HepG2 (cell line): ENCODE measurements around the gene ROBO2. TPM values are rescaled to one million over a fixed set of nuclear protein-coding genes. Genes with fewer than 3 reads are reported as not detected.

Source experiments
- ATAC-seq: fragments of 200-7000 bp; cut with Tn5 transposase; 3 replicates; pipeline ENCODE4 v1.9.1; 2020; ENCODE audit warnings: mild to moderate bottlenecking, moderate library complexity
- BruUV-seq: library from RNA; stranded (reverse); fragments of 400-500 nt; replicated peaks from 2 replicates; lab custom pipeline; 2021; lab: Mats Ljungman, UMichigan
- CTCF ChIA-PET: fragments of 300-600 bp; formaldehyde crosslinking; extraction: SDS; loops from one replicate; lab custom pipeline; 2021; ENCODE audit warnings: low total read pairs, inconsistent platforms, low intra/inter-chr PET ratio; lab: Yijun Ruan, JAX
- POLR2A ChIA-PET: fragments of 350-600 bp; sonication (Branson Sonifier 250); formaldehyde crosslinking; loops from one replicate; lab custom pipeline; 2020; ENCODE audit warnings: antibody characterized with exemption, inconsistent platforms; lab: Yijun Ruan, JAX
- DNase-seq: peaks from one replicate; pipeline ENCODE4 v3.0.0-alpha.2; 2015; ENCODE audit warnings: low spot score
- FAIRE-seq: peaks from 3 replicates; lab custom pipeline; 2011; peaks lifted over from hg19 to GRCh38; lab: Jason Lieb, UNC
- H2AFZ ChIP-seq: one replicate; pipeline ENCODE4 v1.6.1; 2011; ENCODE audit warnings: low read length, inconsistent platforms
- H3K27ac ChIP-seq: fragments of 300-600 bp; 3 replicates; pipeline ENCODE4 v1.8.0; 2011; ENCODE audit warnings: mixed run types, mild to moderate bottlenecking, mixed read lengths, low read length, inconsistent platforms; ENCODE audit not compliant: insufficient read depth; ENCODE audit errors: extremely low read length
- H3K27me3 ChIP-seq, 2 experiments: fragments of 200-600 bp in 1 of 2; 2 replicates in 1 of 2; 3 replicates in 1 of 2; pipeline versions ENCODE4 v1.6.0 to v1.8.0; 2011; ENCODE audit warnings: low read length in 2 of 2, mild to moderate bottlenecking in 2 of 2, moderate library complexity in 2 of 2, inconsistent platforms in 1 of 2; ENCODE audit not compliant: insufficient read depth in 2 of 2, control insufficient read depth in 1 of 2
- H3K36me3 ChIP-seq, 2 experiments: fragments of 200-600 bp in 1 of 2; replicated peaks in 1 of 2; 2 replicates in 1 of 2; 3 replicates in 1 of 2; pipeline versions ENCODE4 v1.5.1 to v1.8.0; 2011; ENCODE audit warnings: low read length in 2 of 2, inconsistent platforms in 1 of 2; ENCODE audit not compliant: insufficient read depth in 2 of 2, control insufficient read depth in 1 of 2
- H3K4me1 ChIP-seq: 2 replicates; pipeline ENCODE4 v1.5.1; 2012; ENCODE audit warnings: low read length, inconsistent platforms; ENCODE audit not compliant: insufficient read depth
- H3K4me2 ChIP-seq: 2 replicates; pipeline ENCODE4 v1.6.0; 2011; ENCODE audit warnings: low read depth, low read length, inconsistent platforms
- H3K4me3 ChIP-seq, 3 experiments: fragments of 200-600 bp in 1 of 3; sonication (generic), shearing (Covaris generic) in 1 of 3; replicated peaks in 1 of 3; 2 replicates each; pipeline ENCODE4 v1.5.1; 2011 to 2016; ENCODE audit warnings: low read length in 3 of 3, inconsistent platforms in 2 of 3, low read depth in 2 of 3, mild to moderate bottlenecking in 2 of 3, control low read depth in 1 of 3, mixed read lengths in 1 of 3; ENCODE audit not compliant: insufficient read depth in 1 of 3
- H3K79me2 ChIP-seq: one replicate; pipeline ENCODE4 v1.6.1; 2011; ENCODE audit warnings: low read length, inconsistent platforms; ENCODE audit not compliant: insufficient read depth
- H3K9ac ChIP-seq: 2 replicates; pipeline ENCODE4 v1.6.0; 2011; ENCODE audit warnings: mild to moderate bottlenecking, low read depth, low read length, inconsistent platforms; ENCODE audit not compliant: insufficient read depth
- H3K9me3 ChIP-seq: 2 replicates; pipeline ENCODE4 v1.5.1; 2012; ENCODE audit warnings: mild to moderate bottlenecking, low read length
- H4K20me1 ChIP-seq: 2 replicates; pipeline ENCODE4 v1.6.0; 2011; ENCODE audit warnings: inconsistent platforms, mild to moderate bottlenecking, low read length, moderate library complexity; ENCODE audit not compliant: insufficient read depth
- BRF2 ChIP-seq: sonication (generic); formaldehyde crosslinking; IDR thresholded peaks from 2 replicates; pipeline ENCODE4 v1.8.1; 2022; ENCODE audit warnings: mild to moderate bottlenecking, missing genetic modification reagents
- MNT ChIP-seq: fragments of 450-650 bp; IDR thresholded peaks from 2 replicates; pipeline ENCODE4 v1.6.1; 2016
- SCMH1 ChIP-seq: sonication (generic); formaldehyde crosslinking; IDR thresholded peaks from 2 replicates; pipeline ENCODE4 v1.9.0; 2021; ENCODE audit warnings: missing genetic modification reagents, mild to moderate bottlenecking, borderline replicate concordance
- ZNF335 ChIP-seq: sonication (generic); formaldehyde crosslinking; IDR thresholded peaks from 2 replicates; pipeline ENCODE4 v1.4.0; 2020; ENCODE audit warnings: missing genetic modification reagents
- ZNF574 ChIP-seq: sonication (generic); formaldehyde crosslinking; IDR thresholded peaks from 2 replicates; pipeline ENCODE4 v1.4.0; 2020; ENCODE audit warnings: missing genetic modification reagents
- ZNF609 ChIP-seq: sonication (generic); formaldehyde crosslinking; IDR thresholded peaks from 2 replicates; pipeline ENCODE4 v1.4.0; 2020; ENCODE audit warnings: mild to moderate bottlenecking, missing genetic modification reagents, borderline replicate concordance
- ZNF780A ChIP-seq: sonication (generic); formaldehyde crosslinking; IDR thresholded peaks from 2 replicates; pipeline ENCODE4 v1.8.0; 2022; ENCODE audit warnings: mild to moderate bottlenecking, missing genetic modification reagents, moderate library complexity
- WGBS: methylation state at CpG from one replicate; pipeline ENCODE4 v1.1.6; 2017; ENCODE audit warnings: low lambda C conversion rate; 5-methylcytosine and 5-hydroxymethylcytosine counted together
- in situ Hi-C: cut with HindIII; loops from 2 replicates; pipeline ENCODE4 v1.10.0; 2017; ENCODE audit warnings: low pct_unique_long_range_greater_than_20kb; ENCODE audit not compliant: extremely low pct_ligation_motif_present
- intact Hi-C: fragments of 100-400 bp; cut with micrococcal nuclease; formaldehyde crosslinking; loops from one replicate; pipeline ENCODE4 v1.10.0; 2022; ENCODE audit not compliant: unreplicated experiment
- polyA plus RNA-seq, 8 experiments: library from polyadenylated mRNA; depleted of rRNA in 3 of 8; stranded (reverse) in 7 of 8; unstranded in 1 of 8; fragments of >200 nt; fragmentation: Illumina TruSeq in 4 of 8; extraction: Trizol in 4 of 8; gene quantifications; 2 replicates each; pipeline versions ENCODE4 v1.2.1 to v1.2.3, GENCODE V29; 2011 to 2016; ENCODE audit warnings: low read depth in 4 of 8, missing spikeins in 1 of 8, mixed read lengths in 1 of 8; ENCODE audit not compliant: insufficient read depth in 1 of 8
- total RNA-seq, 5 experiments: library from RNA; depleted of rRNA; stranded (reverse); fragments of >200 nt; fragmentation: Illumina TruSeq; extraction: Trizol; gene quantifications; 2 replicates each; pipeline ENCODE4 v1.2.3, GENCODE V29; 2016; ENCODE audit warnings: low read depth in 1 of 5

ROBO2 gene
- total and polyA plus RNA-seq, 2 of the 13 experiments (the other 11 are each of a cell fraction or from before 2014, with no cell fraction given): not detected

- no TSS peak for BruUV-seq
- H3K27ac ChIP-seq: no peak overlapping the region
- intact Hi-C loops: no loop called here
- ATAC-seq (no peak), DNase-seq (no peak), FAIRE-seq (no peak)
- H3K9me3 ChIP-seq: no peaks in the 10 kb centered on the region
- POLR2A ChIA-PET: no interaction called here
- no peaks in the 10 kb centered on the region for H3K27me3 ChIP-seq
- 4% methylated on average over 1 of the region's 1 CpG for WGBS
- no peak for TF ChIP-seq BRF2 (CRISPR knock-in tag)
- peak; percentile 91 for TF ChIP-seq MNT
- TF ChIP-seq ZNF780A (CRISPR knock-in tag): no peak
- no peak overlapping the region for H3K4me2 ChIP-seq
- no peaks in the 10 kb centered on the region for H3K36me3 ChIP-seq
- in situ Hi-C loops: no loop called here
- H4K20me1 ChIP-seq: no peaks in the 10 kb centered on the region
- no peak overlapping the region for H2AFZ ChIP-seq
- CTCF ChIA-PET: no interaction called here
- H3K4me1 ChIP-seq: no peaks in the 10 kb centered on the region
- no peak overlapping the region for H3K4me3 ChIP-seq
- H3K9ac ChIP-seq: no peak overlapping the region
- H3K79me2 ChIP-seq: no peaks in the 10 kb centered on the region
Measured at GRCh38 chr3:77553240-77553639, 513.3 kb downstream of the ROBO2 start.

GRCh38 chr3:77562089-77562488 is 522.2 kb downstream of the ROBO2 start:
- no TSS peak for BruUV-seq
- Histone ChIP-seq H3K9ac (no peak overlapping the region), H3K27me3 (no peaks in the 10 kb centered on the region), H3K4me1 (no peaks in the 10 kb centered on the region), H3K4me3 (no peak overlapping the region), H3K27ac (no peak overlapping the region), H3K4me2 (no peak overlapping the region), H3K79me2 (no peaks in the 10 kb centered on the region), H4K20me1 (no peaks in the 10 kb centered on the region), H3K36me3 (no peaks in the 10 kb centered on the region), H3K9me3 (no peaks in the 10 kb centered on the region), H2AFZ (no peak overlapping the region)
- no peak for DNase-seq
- in situ Hi-C loops (no loop called here), intact Hi-C loops (no loop called here)
- ChIA-PET CTCF (no interaction called here), POLR2A (no interaction called here)
- no peak for FAIRE-seq
- WGBS: 36% methylated on average over 2 of the region's 2 CpGs
- ATAC-seq: no peak
- TF ChIP-seq ZNF335 (CRISPR knock-in tag) (no peak), ZNF609 (CRISPR knock-in tag) (no peak), SCMH1 (CRISPR knock-in tag) (no peak), ZNF574 (CRISPR knock-in tag) (no peak)
